HEK293 (cell line): Measurements from ENCODE around the gene PLCZ1.

Experiments
- CTCF ChIA-PET: fragments of 350-600 bp; formaldehyde crosslinking; extraction: SDS; loops from one replicate; lab custom pipeline; 2021; ENCODE audit warnings: antibody characterized with exemption; lab: Yijun Ruan, JAX
- POLR2A ChIA-PET: fragments of 300-600 bp; formaldehyde crosslinking; extraction: SDS; loops from one replicate; lab custom pipeline; 2020; ENCODE audit warnings: antibody characterized with exemption, inconsistent platforms; lab: Yijun Ruan, JAX
- H3K27ac ChIP-seq: fragments of 200-500 bp; sonication (Bioruptor generic); 2 replicates; pipeline ENCODE4 v1.5.1; 2014; ENCODE audit warnings: low read depth, low read length, control low read depth, inconsistent platforms; ENCODE audit errors: extremely low read depth
- H3K36me3 ChIP-seq, 2 experiments: fragments of 200-500 bp in 1 of 2; sonication (Bioruptor generic) in 1 of 2; 1 replicate in 1 of 2; 2 replicates in 1 of 2; pipeline ENCODE4 v1.5.1; 2014 to 2017; ENCODE audit warnings: inconsistent platforms in 2 of 2, low read length in 2 of 2; ENCODE audit not compliant: control insufficient read depth in 2 of 2, insufficient read depth in 1 of 2
- H3K4me1 ChIP-seq: fragments of 200-500 bp; sonication (Bioruptor generic); 2 replicates; pipeline ENCODE4 v1.5.1; 2014; ENCODE audit warnings: mild to moderate bottlenecking, low read length, inconsistent platforms; ENCODE audit not compliant: control insufficient read depth, insufficient read depth
- H3K4me3 ChIP-seq: 2 replicates; pipeline ENCODE4 v1.5.1; 2011; ENCODE audit warnings: low read depth, mild to moderate bottlenecking, control low read depth, low read length, moderate library complexity
- H3K9me3 ChIP-seq: fragments of 200-500 bp; sonication (Bioruptor generic); 2 replicates; pipeline ENCODE4 v1.5.1; 2014; ENCODE audit warnings: low read depth, low read length, inconsistent platforms; ENCODE audit not compliant: control insufficient read depth, insufficient read depth
- GFI1B ChIP-seq: fragments of 450-650 bp; formaldehyde crosslinking; IDR thresholded peaks from 2 replicates; pipeline ENCODE4 v1.5.1; 2016; ENCODE audit warnings: missing biosample characterization, missing genetic modification characterization
- HOXA7 ChIP-seq: sonication (generic); formaldehyde crosslinking; IDR thresholded peaks from 2 replicates; pipeline ENCODE4 v1.8.1; 2022; ENCODE audit warnings: missing genetic modification reagents, borderline replicate concordance
- INSM2 ChIP-seq: fragments of 450-650 bp; formaldehyde crosslinking; IDR thresholded peaks from 2 replicates; pipeline ENCODE4 v1.5.1; 2016; ENCODE audit warnings: missing biosample characterization, missing genetic modification characterization
- PRDM10 ChIP-seq: fragments of 450-650 bp; formaldehyde crosslinking; IDR thresholded peaks from 2 replicates; pipeline ENCODE4 v1.5.1; 2016; ENCODE audit warnings: missing biosample characterization, missing genetic modification characterization
- PRDM6 ChIP-seq: fragments of 450-650 bp; formaldehyde crosslinking; IDR thresholded peaks from 2 replicates; pipeline ENCODE4 v1.5.1; 2017; ENCODE audit warnings: missing biosample characterization, missing genetic modification characterization
- SCRT1 ChIP-seq: fragments of 450-650 bp; formaldehyde crosslinking; IDR thresholded peaks from 2 replicates; pipeline ENCODE4 v1.5.1; 2016; ENCODE audit warnings: missing biosample characterization, missing genetic modification characterization, borderline replicate concordance
- SETDB1 ChIP-seq: IDR thresholded peaks from one replicate; pipeline ENCODE4 v1.6.1; 2017; ENCODE audit warnings: mild to moderate bottlenecking, low read length, moderate library complexity, mixed read lengths; ENCODE audit not compliant: insufficient read length
- SP2 ChIP-seq: fragments of 450-650 bp; formaldehyde crosslinking; IDR thresholded peaks from 2 replicates; pipeline ENCODE4 v1.5.1; 2016; ENCODE audit warnings: missing biosample characterization, missing genetic modification characterization
- ZBTB26 ChIP-seq: fragments of 450-650 bp; formaldehyde crosslinking; optimal IDR thresholded peaks from 2 replicates; pipeline ENCODE3; 2016; ENCODE audit warnings: missing biosample characterization, mild to moderate bottlenecking, missing genetic modification characterization
- ZNF112 ChIP-seq: fragments of 450-650 bp; formaldehyde crosslinking; IDR thresholded peaks from 2 replicates; pipeline ENCODE4 v1.5.0; 2017; ENCODE audit warnings: missing biosample characterization, missing genetic modification characterization
- ZNF202 ChIP-seq: fragments of 450-650 bp; formaldehyde crosslinking; IDR thresholded peaks from 2 replicates; pipeline ENCODE4 v1.5.1; 2016; ENCODE audit warnings: missing biosample characterization, missing genetic modification characterization, borderline replicate concordance
- ZNF366 ChIP-seq: fragments of 450-650 bp; formaldehyde crosslinking; conservative IDR thresholded peaks from 2 replicates; pipeline ENCODE4 v1.5.1; 2016; ENCODE audit warnings: missing biosample characterization, missing genetic modification characterization
- ZNF488 ChIP-seq: fragments of 450-650 bp; formaldehyde crosslinking; IDR thresholded peaks from 2 replicates; pipeline ENCODE4 v1.5.1; 2016; ENCODE audit warnings: missing biosample characterization, missing genetic modification characterization
- ZNF510 ChIP-seq: fragments of 450-650 bp; formaldehyde crosslinking; IDR thresholded peaks from 2 replicates; pipeline ENCODE4 v1.5.1; 2018; ENCODE audit warnings: mild to moderate bottlenecking, missing genetic modification characterization, missing biosample characterization; ENCODE audit not compliant: insufficient replicate concordance
- ZNF555 ChIP-seq: fragments of 450-650 bp; formaldehyde crosslinking; conservative IDR thresholded peaks from 2 replicates; pipeline ENCODE4 v1.5.1; 2017; ENCODE audit warnings: missing biosample characterization, mild to moderate bottlenecking, missing genetic modification characterization, inconsistent platforms
- ZNF600 ChIP-seq: fragments of 450-650 bp; formaldehyde crosslinking; IDR thresholded peaks from 2 replicates; pipeline ENCODE4 v1.5.1; 2016; ENCODE audit warnings: missing biosample characterization, missing genetic modification characterization
- ZNF624 ChIP-seq: fragments of 450-650 bp; formaldehyde crosslinking; IDR thresholded peaks from 2 replicates; pipeline ENCODE4 v1.5.1; 2017; ENCODE audit warnings: missing biosample characterization, missing genetic modification characterization
- ZNF626 ChIP-seq: fragments of 450-650 bp; sonication (Bioruptor Pico); formaldehyde crosslinking; IDR thresholded peaks from 2 replicates; pipeline ENCODE4 v1.5.1; 2018; ENCODE audit warnings: missing biosample characterization, missing genetic modification characterization, inconsistent platforms
- ZNF692 ChIP-seq: fragments of 450-650 bp; formaldehyde crosslinking; IDR thresholded peaks from 2 replicates; pipeline ENCODE4 v1.5.1; 2016; ENCODE audit warnings: missing biosample characterization, missing genetic modification characterization
- ZSCAN16 ChIP-seq: fragments of 450-650 bp; formaldehyde crosslinking; IDR thresholded peaks from 2 replicates; pipeline ENCODE4 v1.5.1; 2016; ENCODE audit warnings: missing biosample characterization, missing genetic modification characterization

Gene PLCZ1

GRCh38 chr12:18747895-18748294 is 10.1 kb upstream of the PLCZ1 start:
- TF ChIP-seq HOXA7 (no peak), INSM2 (tag by site-specific recombination) (no peak), SP2 (tag by site-specific recombination) (no peak), ZNF626 (tag by site-specific recombination) (no peak), ZSCAN16 (tag by site-specific recombination) (no peak), SETDB1 (no peak), ZBTB26 (tag by site-specific recombination) (no peak), GFI1B (no peak), ZNF202 (no peak), ZNF600 (tag by site-specific recombination) (no peak), ZNF555 (no peak), PRDM6 (tag by site-specific recombination) (no peak), SCRT1 (no peak), ZNF510 (tag by site-specific recombination) (no peak)
- no peaks in the 10 kb centered on the region for H3K36me3 ChIP-seq
- ChIA-PET CTCF (no interaction called here), POLR2A (no interaction called here)
- no peak overlapping the region for H3K4me3 ChIP-seq
- H3K27ac ChIP-seq, result no peak overlapping the region
- H3K4me1 ChIP-seq, result no peaks in the 10 kb centered on the region
- no peaks in the 10 kb centered on the region for H3K9me3 ChIP-seq

GRCh38 chr12:18731156-18731555 is 6.7 kb downstream of the PLCZ1 start:
- ChIA-PET CTCF (interaction anchor here (0.7 kb wide), 1 partner anchor 1186 kb away, joined by 5 read pairs; no protein-coding TSS in a partner anchor), POLR2A (no interaction called here)
- Histone ChIP-seq H3K36me3 (no peaks in the 10 kb centered on the region), H3K4me3 (no peak overlapping the region), H3K9me3 (no peaks in the 10 kb centered on the region), H3K4me1 (no peaks in the 10 kb centered on the region), H3K27ac (no peak overlapping the region)
- TF ChIP-seq ZNF555 (no peak), ZNF366 (tag by site-specific recombination) (no peak), ZNF692 (tag by site-specific recombination) (no peak), PRDM10 (tag by site-specific recombination) (no peak), ZNF488 (tag by site-specific recombination) (no peak), ZNF624 (tag by site-specific recombination) (no peak), ZNF112 (no peak)
